Measurements from ENCODE around the gene PLA2G4F.

Gene PLA2G4F

GRCh38 chr15:42163947-42164550, 7.6 kb upstream of the PLA2G4F start:
- no peak for DNase-seq (ENCODE audit: low read depth in 3 of 3)

GRCh38 chr15:42163291-42163690, 6.9 kb upstream of the PLA2G4F start:
- no peak for DNase-seq (ENCODE audit: low read depth in 3 of 3)

GRCh38 chr15:42160136-42160535, 3.7 kb upstream of the PLA2G4F start:
- no peak for DNase-seq (ENCODE audit: low read depth in 3 of 3)

- DNase-seq (ENCODE audit: low read depth in 3 of 3): no peak
Measured at GRCh38 chr15:42159381-42160015, 3.1 kb upstream of the PLA2G4F start.

GRCh38 chr15:42158941-42159340, 2.5 kb upstream of the PLA2G4F start:
- DNase-seq (ENCODE audit: low read depth in 3 of 3): no peak

- DNase-seq (ENCODE audit: low read depth in 3 of 3): no peak
Measured at GRCh38 chr15:42157981-42158765, 1.7 kb upstream of the PLA2G4F start.

- DNase-seq (ENCODE audit: low read depth in 3 of 3): no peak
Measured at GRCh38 chr15:42157381-42157780, 945 bp upstream of the PLA2G4F start.

- no peak for DNase-seq (ENCODE audit: low read depth in 3 of 3)
Measured at GRCh38 chr15:42155546-42156242, 742 bp downstream of the PLA2G4F start.

- DNase-seq (ENCODE audit: low read depth in 3 of 3): no peak
Measured at GRCh38 chr15:42154956-42155355, 1.5 kb downstream of the PLA2G4F start.

- no peak for DNase-seq (ENCODE audit: low read depth in 3 of 3)
Measured at GRCh38 chr15:42154212-42154941, 2.1 kb downstream of the PLA2G4F start.

GRCh38 chr15:42153874-42154211, 2.6 kb downstream of the PLA2G4F start:
- DNase-seq (ENCODE audit: low read depth in 3 of 3): no peak

GRCh38 chr15:42152921-42153698, 3.3 kb downstream of the PLA2G4F start:
- no peak for DNase-seq (ENCODE audit: low read depth in 3 of 3)

- DNase-seq (ENCODE audit: low read depth in 3 of 3): no peak
Measured at GRCh38 chr15:42152196-42152920, 4.1 kb downstream of the PLA2G4F start.

GRCh38 chr15:42151736-42152135, 4.7 kb downstream of the PLA2G4F start:
- no peak for DNase-seq (ENCODE audit: low read depth in 3 of 3)

GRCh38 chr15:42151141-42151561, 5.3 kb downstream of the PLA2G4F start:
- DNase-seq (ENCODE audit: low read depth in 3 of 3): no peak

- DNase-seq (ENCODE audit: low read depth in 3 of 3): no peak
Measured at GRCh38 chr15:42150219-42150970, 6.0 kb downstream of the PLA2G4F start.

- no peak for DNase-seq (ENCODE audit: low read depth in 3 of 3)
Measured at GRCh38 chr15:42149493-42150218, 6.8 kb downstream of the PLA2G4F start.

GRCh38 chr15:42148808-42149492, 7.5 kb downstream of the PLA2G4F start:
- DNase-seq (ENCODE audit: low read depth in 3 of 3): no peak

GRCh38 chr15:42147431-42147735, 9.1 kb downstream of the PLA2G4F start:
- DNase-seq (ENCODE audit: low read depth in 3 of 3): no peak
